K562 (cell line): Measurements from ENCODE around the gene ACOX1. TPM values are rescaled to one million over a fixed set of nuclear protein-coding genes. Genes with fewer than 3 reads are reported as not detected.

ENCODE experiments used
- ATF7 ChIP-seq: fragments of 450-650 bp; IDR thresholded peaks from 2 replicates; pipeline ENCODE4 v1.7.1; 2014; ENCODE audit warnings: mild to moderate bottlenecking, moderate library complexity
- CBFA2T2 ChIP-seq: fragments of 450-650 bp; conservative IDR thresholded peaks from 2 replicates; pipeline ENCODE4 v1.6.1; 2017; ENCODE audit warnings: mild to moderate bottlenecking
- CBFA2T3 ChIP-seq: fragments of 450-650 bp; IDR thresholded peaks from 2 replicates; pipeline ENCODE4 v1.6.1; 2017
- CTCFL ChIP-seq: IDR thresholded peaks from 2 replicates; pipeline ENCODE4 v1.6.1; 2011; ENCODE audit warnings: borderline replicate concordance, low read depth, mild to moderate bottlenecking, moderate library complexity, low read length; ENCODE audit not compliant: insufficient read depth, poor library complexity, severe bottlenecking
- EHMT2 ChIP-seq: fragments of 450-650 bp; IDR thresholded peaks from 2 replicates; pipeline ENCODE4 v1.6.1; 2018; ENCODE audit warnings: antibody characterized with exemption
- EZH2 ChIP-seq: IDR thresholded peaks from 2 replicates; pipeline ENCODE4 v1.6.1; 2012; ENCODE audit warnings: low read depth, mild to moderate bottlenecking, inconsistent platforms, low read length, borderline replicate concordance
- FOXM1 ChIP-seq, 2 experiments: fragments of 450-650 bp in 1 of 2; sonication (generic) in 1 of 2; formaldehyde crosslinking in 1 of 2; IDR thresholded peaks; 2 replicates each; pipeline versions ENCODE4 v1.6.1 to v1.9.0; 2017 to 2022; ENCODE audit warnings: low read depth in 2 of 2, mild to moderate bottlenecking in 2 of 2, missing genetic modification reagents in 1 of 2, moderate library complexity in 1 of 2
- FOXP1 ChIP-seq: sonication (generic); formaldehyde crosslinking; IDR thresholded peaks from 2 replicates; pipeline ENCODE4 v1.8.0; 2022; ENCODE audit warnings: mild to moderate bottlenecking, missing genetic modification reagents
- GMEB1 ChIP-seq: fragments of 250-450 bp; sonication (Bioruptor Pico); IDR thresholded peaks from 2 replicates; pipeline ENCODE4 v1.4.0; 2020; ENCODE audit warnings: mild to moderate bottlenecking
- HOMEZ ChIP-seq: fragments of 250-450 bp; sonication (Bioruptor Pico); IDR thresholded peaks from 2 replicates; pipeline ENCODE4 v1.4.0; 2020; ENCODE audit warnings: mild to moderate bottlenecking, moderate library complexity
- KDM5B ChIP-seq: fragments of 200-600 bp; sonication (generic); IDR thresholded peaks from 2 replicates; pipeline ENCODE4 v1.6.1; 2012; ENCODE audit warnings: low read depth, mild to moderate bottlenecking, moderate library complexity, low read length, control low read depth, inconsistent platforms; ENCODE audit not compliant: insufficient replicate concordance
- KHSRP ChIP-seq: fragments of 450-650 bp; IDR thresholded peaks from 2 replicates; pipeline ENCODE4 v1.6.1; 2017
- MAFG ChIP-seq: fragments of 450-650 bp; conservative IDR thresholded peaks from 2 replicates; pipeline ENCODE4 v1.6.1; 2016; ENCODE audit warnings: missing genetic modification characterization, missing compliant biosample characterization
- MAZ ChIP-seq, 2 experiments: fragments of 450-650 bp in 1 of 2; sonication (generic) in 1 of 2; formaldehyde crosslinking; IDR thresholded peaks in 1 of 2; conservative IDR thresholded peaks in 1 of 2; 2 replicates each; pipeline versions ENCODE4 v1.4.0 to v1.5.0; 2020; ENCODE audit warnings: mild to moderate bottlenecking in 1 of 2, missing genetic modification reagents in 1 of 2
- MTF1 ChIP-seq: fragments of 250-450 bp; sonication (Bioruptor Pico); IDR thresholded peaks from 2 replicates; pipeline ENCODE4 v1.9.0; 2021; ENCODE audit warnings: moderate library complexity, mild to moderate bottlenecking, inconsistent platforms, borderline replicate concordance
- RBM34 ChIP-seq: fragments of 200-400 bp; formaldehyde crosslinking; IDR thresholded peaks from 2 replicates; pipeline ENCODE4 v1.6.1; 2018; ENCODE audit warnings: low read length, borderline replicate concordance; ENCODE audit not compliant: insufficient read depth
- RFX1 ChIP-seq: fragments of 450-650 bp; IDR thresholded peaks from 2 replicates; pipeline ENCODE4 v1.6.1; 2016; ENCODE audit warnings: mild to moderate bottlenecking, moderate library complexity
- SMAD4 ChIP-seq: fragments of 250-450 bp; sonication (Bioruptor Pico); conservative IDR thresholded peaks from 2 replicates; pipeline ENCODE4 v1.8.0; 2021; ENCODE audit warnings: inconsistent platforms, mild to moderate bottlenecking, moderate library complexity
- TEAD1 ChIP-seq, 2 experiments: fragments of 450-650 bp in 1 of 2; sonication (generic) in 1 of 2; formaldehyde crosslinking; IDR thresholded peaks; 2 replicates each; pipeline versions ENCODE4 v1.4.0 to v1.8.0; 2020 to 2022; ENCODE audit warnings: mild to moderate bottlenecking in 2 of 2, missing genetic modification reagents in 1 of 2
- TFAP4 ChIP-seq: sonication (generic); formaldehyde crosslinking; IDR thresholded peaks from 2 replicates; pipeline ENCODE4 v1.8.0; 2022; ENCODE audit warnings: missing genetic modification reagents, mild to moderate bottlenecking, moderate library complexity, borderline replicate concordance
- ZKSCAN1 ChIP-seq: fragments of 150-350 bp; IDR thresholded peaks from 2 replicates; pipeline ENCODE4 v1.6.1; 2016; ENCODE audit warnings: low read depth, low read length
- ZNF785 ChIP-seq: fragments of 250-450 bp; sonication (Bioruptor Pico); IDR thresholded peaks from 2 replicates; pipeline ENCODE4 v1.4.0; 2020; ENCODE audit warnings: mild to moderate bottlenecking
- polyA plus RNA-seq, 8 experiments: library from polyadenylated mRNA; depleted of rRNA in 4 of 8; stranded (reverse) in 5 of 8; unstranded in 3 of 8; fragments of >200 nt; fragmentation: Nextera tagmentation in 2 of 8; fragmentation: Illumina TruSeq in 1 of 8; extraction: Ambion mirVana in 2 of 8; extraction: Trizol in 1 of 8; gene quantifications; 2 replicates each; pipeline versions ENCODE4 v1.2.1 to v1.2.3, GENCODE V29; 2011 to 2014; ENCODE audit warnings: inconsistent platforms in 1 of 8, missing spikeins in 1 of 8
- total RNA-seq, 7 experiments: library from RNA; depleted of rRNA in 6 of 7; stranded (reverse); fragments of >200 nt in 6 of 7; fragmentation: Illumina TruSeq in 2 of 7; extraction: Trizol in 2 of 7; gene quantifications; 2 replicates each; pipeline versions ENCODE4 v1.2.1 to v1.2.3, GENCODE V29; 2011 to 2021; ENCODE audit warnings: low replicate concordance in 1 of 7

Gene ACOX1
- total and polyA plus RNA-seq, 9 of the 15 experiments (the other 6 are each of a cell fraction or from before 2014, with no cell fraction given) = 7.8 to 24.1 (median 14.5) TPM

- TF ChIP-seq CBFA2T2 (no peak), FOXP1 (CRISPR knock-in tag) (0 out of 2 replicates have a peak, but pooled peaks have one; percentile 28), EZH2 (no peak), MAFG (no peak), EHMT2 (no peak), ZNF785 (CRISPR knock-in tag) (no peak), RBM34 (0 out of 2 replicates have a peak, but pooled peaks have one; percentile 48), CBFA2T3 (no peak; the same call in 1 of the 2 replicates), KHSRP (no peak), ATF7 (peak; percentile 70), FOXM1 (IDR thresholded peaks at IDR 0.05; ENCODE audit: low read depth) (no peak), FOXM1 (CRISPR knock-in tag; IDR thresholded peaks at IDR 0.05; ENCODE audit: low read depth) (no peak; the same call in 1 of the 2 replicates), RFX1 (peak; percentile 92), CTCFL (peak; percentile 7), GMEB1 (CRISPR knock-in tag) (peak; percentile 62), TFAP4 (CRISPR knock-in tag) (peak; percentile 91; the same call in 1 of the 2 replicates), SMAD4 (CRISPR knock-in tag) (peak; percentile 86), KDM5B (peak; percentile 96), TEAD1 (CRISPR knock-in tag; IDR thresholded peaks at IDR 0.05) (peak; percentile 33 to 79; a peak in 2 of 4 replicates), ZKSCAN1 (no peak), MAZ (CRISPR knock-in tag; conservative IDR thresholded peaks at IDR 0.05 in 1 of 2, IDR thresholded peaks at IDR 0.05 in 1 of 2) (peak; percentile 89 to 93), HOMEZ (CRISPR knock-in tag) (no peak), MTF1 (CRISPR knock-in tag) (no peak)
These were observed 38.1 kb downstream of the ACOX1 start, which contains the start of gene FBF1 (continued) for GRCh38 chr17:75940727-75941441.
